Activated gamma-delta T cell treated with anti-CD3 and anti-CD28 coated beads, Interleukin-2, amount 50 U/mL, for 16 hours (primary cell): ENCODE data around the gene CDK5.
"Not testable (repeated sequence)": the region's sequence is repeated elsewhere in the genome, so short reads cannot be mapped to it uniquely, and the experiment has no call there.

Source experiments
- DNase-seq: peaks from one replicate; pipeline ENCODE4 v3.0.0-alpha.2; 2020; ENCODE audit warnings: low read depth

Gene CDK5

DNA sequence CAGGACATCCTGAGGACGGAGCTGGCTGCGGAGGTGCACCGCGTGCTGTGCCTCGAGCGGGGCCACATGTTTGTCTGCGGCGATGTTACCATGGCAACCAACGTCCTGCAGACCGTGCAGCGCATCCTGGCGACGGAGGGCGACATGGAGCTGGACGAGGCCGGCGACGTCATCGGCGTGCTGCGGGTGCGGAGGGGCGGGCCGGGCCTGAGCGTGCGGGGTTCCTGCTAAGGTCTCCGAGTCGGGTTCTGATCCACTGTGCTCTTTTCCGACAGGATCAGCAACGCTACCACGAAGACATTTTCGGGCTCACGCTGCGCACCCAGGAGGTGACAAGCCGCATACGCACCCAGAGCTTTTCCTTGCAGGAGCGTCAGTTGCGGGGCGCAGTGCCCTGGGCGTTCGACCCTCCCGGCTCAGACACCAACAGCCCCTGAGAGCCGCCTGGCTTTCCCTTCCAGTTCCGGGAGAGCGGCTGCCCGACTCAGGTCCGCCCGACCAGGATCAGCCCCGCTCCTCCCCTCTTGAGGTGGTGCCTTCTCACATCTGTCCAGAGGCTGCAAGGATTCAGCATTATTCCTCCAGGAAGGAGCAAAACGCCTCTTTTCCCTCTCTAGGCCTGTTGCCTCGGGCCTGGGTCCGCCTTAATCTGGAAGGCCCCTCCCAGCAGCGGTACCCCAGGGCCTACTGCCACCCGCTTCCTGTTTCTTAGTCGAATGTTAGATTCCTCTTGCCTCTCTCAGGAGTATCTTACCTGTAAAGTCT lies 43.8 kb downstream of the CDK5 start:
- DNase-seq = peak; percentile 74

DNA sequence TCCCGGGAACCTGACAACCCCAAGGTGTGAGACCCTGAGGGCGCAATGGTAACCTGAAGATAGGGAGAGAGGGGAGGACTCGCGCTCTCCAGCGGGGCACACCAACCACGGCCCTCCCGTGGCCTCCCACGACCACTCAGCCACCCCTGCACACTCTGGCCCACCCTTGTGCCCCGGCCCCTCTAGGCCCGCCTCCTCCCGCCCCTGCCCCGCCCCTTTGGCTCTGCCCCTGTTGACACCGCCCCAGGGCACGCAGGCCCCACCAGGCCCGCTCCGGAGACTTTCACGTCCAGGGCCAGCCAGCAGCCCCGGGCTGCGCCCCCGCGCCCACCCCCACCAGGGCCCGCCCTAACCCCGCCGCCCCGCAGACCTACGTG lies 44.4 kb downstream of the CDK5 start:
- DNase-seq = no peak

DNA sequence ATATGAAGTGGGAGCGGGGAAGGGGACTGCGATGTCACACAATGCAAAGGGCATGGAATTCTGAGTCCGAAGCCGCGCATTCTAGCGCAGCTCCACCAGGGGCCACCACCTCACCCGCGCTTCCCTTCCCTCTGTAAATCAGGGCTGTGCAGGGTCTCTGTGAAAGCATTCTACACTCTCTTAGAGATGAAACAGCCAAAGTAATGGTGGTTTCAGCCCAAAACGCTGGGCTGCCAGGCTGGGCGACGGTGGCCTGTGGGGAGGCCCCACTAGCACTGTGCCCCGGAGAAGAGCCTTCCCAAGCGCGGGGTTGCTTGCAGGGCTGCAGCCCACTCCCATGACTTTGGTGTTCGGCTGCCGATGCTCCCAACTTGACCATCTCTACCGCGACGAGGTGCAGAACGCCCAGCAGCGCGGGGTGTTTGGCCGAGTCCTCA lies 44.8 kb downstream of the CDK5 start:
- no peak for DNase-seq

DNA sequence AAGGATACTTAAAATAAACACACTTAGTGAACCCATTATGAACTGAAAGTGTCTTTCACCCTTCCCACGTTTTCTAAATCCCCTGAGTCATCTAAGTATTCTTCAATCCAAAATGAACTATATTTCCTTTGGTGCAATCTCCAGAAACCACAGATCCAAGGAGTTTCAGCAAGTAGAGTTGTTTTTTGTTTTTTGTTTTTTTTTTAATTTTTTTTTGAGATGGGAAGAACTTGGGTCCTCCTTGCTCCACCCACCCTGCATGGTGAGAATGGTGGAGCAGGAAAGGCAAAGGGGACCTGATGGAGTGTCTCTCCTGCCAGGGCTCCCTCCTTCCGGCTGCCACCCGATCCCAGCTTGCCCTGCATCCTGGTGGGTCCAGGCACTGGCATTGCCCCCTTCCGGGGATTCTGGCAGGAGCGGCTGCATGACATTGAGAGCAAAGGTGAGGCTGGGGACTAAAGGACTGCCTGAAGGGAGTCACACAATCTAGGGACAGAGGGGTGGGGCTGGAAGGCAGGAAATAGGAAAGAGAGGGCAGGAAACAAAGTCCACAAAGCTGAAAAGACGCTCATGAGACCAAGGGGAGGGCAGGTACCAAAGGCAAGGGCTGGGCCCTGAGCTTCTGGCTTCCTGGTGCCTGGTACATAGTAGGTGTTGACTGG lies 45.5 kb downstream of the CDK5 start:
- DNase-seq = no peak

DNA sequence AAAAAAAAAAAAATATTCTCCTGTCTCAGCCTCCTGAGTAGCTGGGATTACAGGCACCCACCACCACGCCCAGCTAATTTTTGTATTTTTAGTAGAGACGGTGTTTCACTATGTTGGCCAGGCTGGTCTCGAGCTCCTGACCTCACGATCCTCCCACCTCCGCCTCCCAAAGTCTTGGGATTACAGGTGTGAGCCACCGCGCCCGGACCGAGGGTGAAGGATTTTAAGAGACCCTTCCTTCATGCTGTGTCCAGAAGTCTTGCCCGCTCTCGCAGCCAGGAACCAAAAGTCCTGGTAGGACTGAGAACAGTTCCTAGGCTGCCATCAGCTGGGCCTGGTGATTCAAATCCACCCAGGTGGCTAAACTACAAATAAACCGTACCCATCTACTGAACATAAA lies 46.1 kb downstream of the CDK5 start:
- DNase-seq = not testable (repeated sequence)

DNA sequence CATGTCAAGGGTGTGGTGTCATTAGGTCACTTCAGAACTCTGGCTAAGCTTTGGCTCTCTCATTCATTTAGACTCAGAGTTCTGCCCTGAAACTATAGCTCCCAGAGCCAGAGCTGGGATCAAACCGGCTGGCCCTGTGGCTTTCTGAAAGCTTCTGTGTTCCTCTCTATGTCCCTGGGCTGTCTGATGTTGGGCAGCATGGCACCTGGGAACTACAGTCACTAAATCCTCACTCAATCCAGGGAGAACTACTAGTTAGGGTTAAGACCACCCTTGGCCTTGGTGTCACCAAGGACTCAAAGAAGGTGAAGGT lies 46.6 kb downstream of the CDK5 start:
- no peak for DNase-seq

DNA sequence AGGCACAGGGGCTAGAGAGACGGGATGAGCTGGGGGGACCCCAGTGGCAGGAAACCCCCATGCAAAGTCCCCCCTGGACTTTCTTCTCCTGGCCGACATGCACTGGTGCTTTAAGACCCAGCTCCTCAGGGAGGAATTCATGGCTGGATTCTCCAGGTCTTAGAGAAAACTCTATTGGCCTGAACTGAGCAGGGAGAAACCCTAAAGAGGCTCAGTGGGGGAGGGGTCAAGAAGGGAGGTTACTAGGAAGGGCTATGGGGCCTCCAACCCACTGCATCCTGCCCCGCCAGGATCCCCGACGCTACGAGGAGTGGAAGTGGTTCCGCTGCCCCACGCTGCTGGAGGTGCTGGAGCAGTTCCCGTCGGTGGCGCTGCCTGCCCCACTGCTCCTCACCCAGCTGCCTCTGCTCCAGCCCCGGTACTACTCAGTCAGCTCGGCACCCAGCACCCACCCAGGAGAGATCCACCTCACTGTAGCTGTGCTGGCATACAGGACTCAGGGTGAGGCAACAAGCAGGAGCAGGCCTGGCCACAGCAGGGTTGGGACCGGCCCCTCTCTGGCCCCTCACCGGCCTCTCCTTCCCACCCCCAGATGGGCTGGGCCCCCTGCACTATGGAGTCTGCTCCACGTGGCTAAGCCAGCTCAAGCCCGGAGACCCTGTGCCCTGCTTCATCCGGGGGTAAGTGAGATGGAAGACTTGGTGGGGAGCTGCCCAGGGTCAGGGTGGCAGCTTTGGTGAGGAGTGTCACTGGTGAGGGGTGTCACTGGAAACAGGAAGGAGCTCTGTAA lies 47.2 kb downstream of the CDK5 start:
- DNase-seq = no peak

DNA sequence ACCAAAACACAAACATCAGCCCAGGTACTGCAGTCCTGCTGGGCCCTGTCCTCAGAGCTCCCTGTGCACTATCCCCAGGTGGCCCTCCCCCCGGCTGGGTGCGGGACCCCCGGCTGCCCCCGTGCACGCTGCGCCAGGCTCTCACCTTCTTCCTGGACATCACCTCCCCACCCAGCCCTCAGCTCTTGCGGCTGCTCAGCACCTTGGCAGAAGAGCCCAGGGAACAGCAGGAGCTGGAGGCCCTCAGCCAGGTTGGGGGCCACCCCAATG lies 47.7 kb downstream of the CDK5 start:
- no peak for DNase-seq

DNA sequence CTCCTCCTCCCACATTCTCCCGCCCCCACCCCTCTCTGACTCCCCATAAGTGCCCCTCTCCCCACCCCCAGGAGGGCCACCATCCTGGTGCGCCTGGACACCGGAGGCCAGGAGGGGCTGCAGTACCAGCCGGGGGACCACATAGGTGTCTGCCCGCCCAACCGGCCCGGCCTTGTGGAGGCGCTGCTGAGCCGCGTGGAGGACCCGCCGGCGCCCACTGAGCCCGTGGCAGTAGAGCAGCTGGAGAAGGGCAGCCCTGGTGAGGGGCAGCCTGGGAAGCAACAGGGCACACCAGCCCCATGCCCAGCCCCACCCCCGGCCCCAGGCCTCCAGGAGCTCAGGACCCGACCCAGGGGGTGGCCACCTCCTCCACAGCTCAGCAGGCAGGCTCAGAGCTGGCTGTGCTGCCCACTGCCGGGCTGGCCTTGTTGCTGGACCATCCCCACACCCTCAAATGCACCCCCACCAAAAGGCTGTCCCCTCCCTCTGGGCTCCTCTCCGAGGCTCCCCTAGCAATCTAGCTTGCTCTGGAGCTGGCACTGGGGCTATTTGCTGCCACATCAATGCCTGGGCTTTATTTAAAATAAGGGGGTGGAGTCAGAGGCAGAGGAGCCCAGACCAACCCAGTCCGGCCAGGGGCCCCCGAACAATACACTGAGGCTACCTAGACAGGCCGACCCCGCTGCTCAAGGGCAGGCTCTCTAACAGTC lies 48.2 kb downstream of the CDK5 start:
- DNase-seq = no peak

DNA sequence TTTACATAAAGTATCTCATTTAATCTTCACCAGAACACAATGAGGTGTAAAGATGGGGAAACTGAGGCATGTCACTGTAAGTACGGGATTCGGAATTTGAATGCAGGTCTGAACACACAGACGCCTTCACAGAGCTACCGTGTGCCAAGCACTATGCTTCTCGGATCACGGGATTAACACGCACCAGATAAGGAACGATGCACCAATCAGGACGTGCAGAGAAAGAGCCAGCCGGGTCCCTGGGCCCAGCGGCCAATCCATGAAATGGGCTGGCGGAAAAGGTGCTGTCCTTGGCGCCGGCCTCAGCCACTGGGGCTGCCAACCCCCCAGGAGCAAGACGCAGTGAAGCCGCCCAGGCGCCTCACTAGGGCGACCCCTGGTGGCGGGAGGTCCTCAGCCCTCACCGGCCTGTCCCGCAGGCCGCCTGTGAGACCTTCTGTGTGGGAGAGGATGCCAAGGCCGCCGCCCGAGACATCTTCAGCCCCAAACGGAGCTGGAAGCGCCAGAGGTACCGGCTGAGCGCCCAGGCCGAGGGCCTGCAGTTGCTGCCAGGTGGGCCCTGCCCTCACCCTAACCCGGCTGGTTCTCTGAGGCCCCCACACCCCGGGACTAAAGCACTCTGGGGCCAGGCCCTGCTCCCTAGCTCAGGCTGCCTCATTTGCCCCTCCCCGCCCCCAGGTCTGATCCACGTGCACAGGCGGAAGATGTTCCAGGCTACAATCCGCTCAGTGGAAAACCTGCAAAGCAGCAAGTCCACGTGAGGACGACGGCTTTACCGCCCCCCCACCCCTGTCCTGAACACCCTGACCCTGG lies 49.0 kb downstream of the CDK5 start:
- DNase-seq = peak; percentile 68

DNA sequence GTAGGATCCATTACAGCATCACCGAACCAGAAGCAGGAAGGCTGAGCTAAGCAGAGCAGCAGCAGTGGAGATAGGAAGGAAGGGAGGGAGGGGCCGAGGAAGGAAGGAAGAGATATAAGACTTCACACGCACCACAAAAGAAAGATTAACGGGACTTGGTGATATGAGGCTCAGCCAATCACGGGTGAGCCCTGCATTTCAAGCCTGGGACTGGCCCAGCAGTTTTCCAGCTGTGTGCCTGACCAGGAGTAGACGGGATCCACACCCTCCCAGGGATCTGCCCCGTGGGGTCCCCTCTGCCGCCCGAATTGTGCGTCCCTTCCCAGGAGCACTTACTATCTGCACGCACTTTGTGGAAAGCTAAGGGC lies 49.6 kb downstream of the CDK5 start:
- DNase-seq = no peak

DNA sequence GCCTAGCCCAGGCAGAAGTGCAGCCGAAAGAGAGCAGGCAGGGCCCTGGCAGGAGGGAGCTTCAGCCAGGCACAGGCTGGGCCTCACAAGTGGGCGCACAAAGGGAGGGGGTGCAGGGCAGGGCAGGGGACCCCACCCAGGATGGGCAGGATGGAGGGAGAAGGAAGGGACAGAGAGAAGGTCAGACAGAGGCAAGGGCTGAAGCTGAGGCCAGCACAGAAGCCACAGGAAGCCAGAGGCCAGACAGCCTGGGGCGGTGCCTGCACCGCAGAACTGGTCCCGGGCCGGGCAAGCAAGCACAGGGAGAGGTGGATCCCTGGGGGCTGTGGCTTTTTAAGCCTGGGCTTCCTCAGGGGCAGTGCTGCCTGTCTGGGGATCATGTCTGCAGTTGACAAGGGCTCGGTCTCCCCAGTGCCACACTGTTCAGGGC lies 50.2 kb downstream of the CDK5 start:
- no peak for DNase-seq

DNA sequence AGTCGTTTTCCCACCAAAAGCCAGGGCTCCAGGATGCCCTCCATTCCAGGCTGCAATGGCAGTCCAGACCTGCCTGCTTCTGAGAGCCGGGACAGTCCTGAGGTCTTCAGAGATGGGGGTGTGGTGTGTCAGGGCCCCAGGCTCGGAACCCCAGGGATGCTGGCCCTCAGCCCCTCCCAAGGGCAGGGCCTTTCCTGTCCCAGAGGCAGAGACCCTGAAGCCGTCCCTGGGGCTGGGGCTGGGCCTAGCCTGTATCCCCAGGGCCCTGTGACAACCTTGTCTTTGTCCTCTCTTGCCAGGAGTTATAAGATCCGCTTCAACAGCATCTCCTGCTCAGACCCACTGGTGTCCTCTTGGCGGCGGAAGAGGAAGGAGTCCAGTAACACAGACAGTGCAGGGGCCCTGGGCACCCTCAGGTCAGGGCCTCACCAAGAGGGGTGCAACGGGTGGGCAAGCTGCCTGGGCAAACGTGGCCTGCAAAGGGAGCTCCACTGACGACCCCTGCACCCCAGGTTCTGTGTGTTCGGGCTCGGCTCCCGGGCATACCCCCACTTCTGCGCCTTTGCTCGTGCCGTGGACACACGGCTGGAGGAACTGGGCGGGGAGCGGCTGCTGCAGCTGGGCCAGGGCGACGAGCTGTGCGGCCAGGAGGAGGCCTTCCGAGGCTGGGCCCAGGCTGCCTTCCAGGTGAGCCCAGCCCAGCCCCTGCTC lies 51.0 kb downstream of the CDK5 start:
- DNase-seq = no peak

DNA sequence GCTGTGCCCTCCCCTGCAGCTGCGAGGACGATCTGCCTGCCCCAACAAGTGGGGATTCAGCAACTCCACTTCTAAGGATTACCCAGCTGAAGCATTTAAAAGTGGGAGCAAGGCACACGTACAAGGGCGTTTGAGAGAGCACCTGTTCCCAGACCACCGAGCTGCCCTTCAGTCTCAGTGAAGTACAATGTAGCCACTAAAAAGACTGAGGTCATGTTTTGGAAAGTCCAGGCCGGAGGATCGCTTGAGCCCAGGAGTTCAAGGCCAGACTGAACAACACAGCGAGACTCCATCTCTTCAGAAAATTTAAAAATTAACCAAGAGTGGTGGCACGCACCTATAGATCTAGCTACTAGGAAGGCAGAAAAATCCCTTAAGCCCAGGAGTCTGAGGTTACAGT lies 52.1 kb downstream of the CDK5 start:
- DNase-seq = no peak
